Esophagus muscularis mucosa (tissue), 4 donors: ENCODE data around the gene MATCAP1.

Source experiments
- CTCF ChIP-seq, 3 experiments: fragments of 200-600 bp in 2 of 3; fragments of 450-650 bp in 1 of 3; sonication (generic) in 2 of 3; IDR thresholded peaks; one replicate each; pipeline ENCODE4 v1.5.1; 2017 to 2019; ENCODE audit warnings: antibody characterized with exemption in 3 of 3, mild to moderate bottlenecking in 2 of 3, moderate library complexity in 1 of 3
- EP300 ChIP-seq: sonication (generic); formaldehyde crosslinking; IDR thresholded peaks from one replicate; pipeline ENCODE4 v1.6.1; 2017; ENCODE audit warnings: antibody characterized with exemption
- POLR2A ChIP-seq: fragments of 450-650 bp; IDR thresholded peaks from one replicate; pipeline ENCODE4 v1.6.1; 2017; ENCODE audit warnings: antibody characterized with exemption, moderate library complexity, mild to moderate bottlenecking, low read depth

GRCh38 chr16:67169011-67169451 lies 14.7 kb downstream of the MATCAP1 start:
- TF ChIP-seq CTCF (IDR thresholded peaks at IDR 0.05) (no peak), POLR2A (no peak), EP300 (no peak)
